Measurements from ENCODE around the gene FANK1. TPM values are rescaled to one million over a fixed set of nuclear protein-coding genes. Genes with fewer than 3 reads are reported as not detected.

FANK1 gene
- polyA plus RNA-seq, 1 of the 3 experiments (the other 2 are of a cell fraction), result 12.3 TPM

DNA sequence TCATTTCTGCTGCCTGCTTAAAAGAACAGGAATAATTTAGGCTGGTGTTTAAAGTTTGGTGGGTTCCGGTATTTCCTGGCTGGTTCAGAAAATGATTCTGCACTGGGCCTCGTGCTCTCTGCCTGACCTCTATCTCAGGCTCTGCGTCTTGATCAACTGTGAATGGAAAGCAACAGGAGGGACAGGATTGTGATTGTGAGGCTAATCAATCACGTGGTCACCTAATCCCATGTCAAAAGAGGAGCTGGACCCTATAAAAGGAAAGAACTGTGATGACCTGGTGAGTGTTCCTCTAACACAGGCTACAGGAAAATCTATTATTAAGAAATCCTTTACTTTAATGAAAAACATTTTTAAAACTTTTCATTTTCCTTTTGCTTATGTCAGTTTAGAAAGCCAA lies 15.2 kb upstream of the FANK1 start, which contains the start of gene DHX32:
TSS of gene DHX32 (minus strand) at position 101 of the 400 bp plus-strand sequence. CDS start 468 bp downstream, outside the sequence.
- Histone ChIP-seq H4K20me1 (ENCODE audit: insufficient read depth) (no peaks in the 10 kb centered on the region), H3K9me2 (no peaks in the 10 kb centered on the region), H2AFZ (ENCODE audit: low read depth) (no peak within 1 kb of the TSS), H3F3A (replicated peaks; ENCODE audit: insufficient read depth) (peaks cover 26% of the 10 kb centered on the region), H3K9me3 (peaks cover 11% of the 10 kb centered on the region; the same call in 1 of the 2 replicates), H3K27ac (ENCODE audit: low read depth in 2 of 2, low read length in 1 of 2) (no peak within 1 kb of the TSS), H3K4me1 (ENCODE audit: control insufficient read depth in 1 of 2, insufficient read depth in 2 of 2, low read depth in 1 of 2, low read length in 1 of 2) (0 out of 4 replicates have a peak, but pooled peaks cover 0 to 5% of the 10 kb centered on the region in 2 experiments), H3K4me2 (no peak within 1 kb of the TSS), H3K9ac (no peak within 1 kb of the TSS), H3K36me3 (replicated peaks in 1 of 2; ENCODE audit: control insufficient read depth in 1 of 2, insufficient read depth in 2 of 2, low read length in 1 of 2) (peaks cover 19 to 39% of the 10 kb centered on the region in 2 experiments), H3K79me2 (ENCODE audit: insufficient read depth) (peaks cover 6% of the 10 kb centered on the region), H3K4me3 (ENCODE audit: low read depth in 2 of 2, low read length in 1 of 2) (no peak within 1 kb of the TSS), H3K27me3 (ENCODE audit: insufficient read depth) (no peaks in the 10 kb centered on the region)
- TF ChIP-seq CHD2 (IDR thresholded peaks at IDR 0.05; ENCODE audit: low read length, partially characterized antibody), result no peak
- TF ChIP-seq NRF1 (IDR thresholded peaks at IDR 0.05; ENCODE audit: low read depth, low read length), result no peak
- TF ChIP-seq REST (IDR thresholded peaks at IDR 0.05; ENCODE audit: low read depth, low read length), result no peak
- TF ChIP-seq MEF2A (IDR thresholded peaks at IDR 0.05; ENCODE audit: borderline replicate concordance, low read depth), result no peak
- no peak for TF ChIP-seq USF2 (IDR thresholded peaks at IDR 0.05; ENCODE audit: borderline replicate concordance, low read depth, low read length)
- TF ChIP-seq FOXM1 (IDR thresholded peaks at IDR 0.05; ENCODE audit: low read depth), result no peak
- TF ChIP-seq JUND (IDR thresholded peaks at IDR 0.05), result no peak
- TF ChIP-seq CTCF (IDR thresholded peaks at IDR 0.05), result no peak
- TF ChIP-seq ZBTB33 (IDR thresholded peaks at IDR 0.05; ENCODE audit: borderline replicate concordance, low read depth), result no peak
- TF ChIP-seq RAD21 (IDR thresholded peaks at IDR 0.05; ENCODE audit: low read length), result no peak
- TF ChIP-seq GABPA (IDR thresholded peaks at IDR 0.05; ENCODE audit: low read depth), result no peak
- TF ChIP-seq, protein P1, sequence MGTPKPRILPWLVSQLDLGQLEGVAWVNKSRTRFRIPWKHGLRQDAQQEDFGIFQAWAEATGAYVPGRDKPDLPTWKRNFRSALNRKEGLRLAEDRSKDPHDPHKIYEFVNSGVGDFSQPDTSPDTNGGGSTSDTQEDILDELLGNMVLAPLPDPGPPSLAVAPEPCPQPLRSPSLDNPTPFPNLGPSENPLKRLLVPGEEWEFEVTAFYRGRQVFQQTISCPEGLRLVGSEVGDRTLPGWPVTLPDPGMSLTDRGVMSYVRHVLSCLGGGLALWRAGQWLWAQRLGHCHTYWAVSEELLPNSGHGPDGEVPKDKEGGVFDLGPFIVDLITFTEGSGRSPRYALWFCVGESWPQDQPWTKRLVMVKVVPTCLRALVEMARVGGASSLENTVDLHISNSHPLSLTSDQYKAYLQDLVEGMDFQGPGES (IDR thresholded peaks at IDR 0.05; ENCODE audit: low read depth, low read length), result no peak
- TF ChIP-seq YY1 (IDR thresholded peaks at IDR 0.05; ENCODE audit: low read depth), result no peak
- no peak for TF ChIP-seq RXRA (IDR thresholded peaks at IDR 0.05; ENCODE audit: borderline replicate concordance, low read depth)
- ChIA-PET POLR2A (no interaction called here), CTCF (interaction anchor here (3.5 kb wide), 1 partner anchor 12 kb away, joined by 19 read pairs; no protein-coding TSS in a partner anchor)
- DNase-seq, result no peak
- WGBS (ENCODE audit: low lambda C conversion rate), result 93% methylated on average over 4 of the region's 4 CpGs

All from SK-N-SH (cell line).